GM18526 (cell line): Measurements from ENCODE around the gene TNS3.

ENCODE experiments used
- POLR2A ChIP-seq: IDR thresholded peaks from 3 replicates; pipeline ENCODE4 v1.6.1; 2011; ENCODE audit not compliant: insufficient read length; ENCODE audit errors: extremely low read depth

TNS3 gene

DNA sequence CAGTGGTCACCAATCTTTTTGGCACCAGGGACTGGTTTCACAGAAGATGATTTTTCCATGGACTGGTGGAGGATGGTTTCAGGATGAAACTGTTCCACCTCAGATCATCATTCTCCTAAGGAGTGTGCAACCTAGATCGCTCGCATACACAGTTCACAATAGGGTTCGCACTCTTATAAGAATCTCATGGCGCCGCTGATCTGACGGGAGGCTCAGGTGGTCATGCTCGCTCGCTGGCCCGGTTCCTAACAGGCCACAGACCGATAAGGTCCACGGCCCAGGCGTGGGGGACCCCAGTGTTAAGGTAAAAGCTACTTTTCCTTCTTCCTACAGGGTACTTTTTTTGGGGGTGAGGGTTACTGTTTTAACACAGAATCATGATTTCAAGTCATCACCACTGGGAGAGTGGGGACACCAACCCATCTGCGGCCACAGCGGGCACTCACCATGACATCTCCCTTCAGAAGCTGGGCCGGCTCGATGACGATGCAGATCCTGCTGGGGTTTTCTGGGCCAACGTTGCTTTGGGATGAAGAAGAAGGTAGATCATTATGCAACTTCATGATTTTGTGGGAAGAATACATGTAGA lies 170.5 kb downstream of the TNS3 start:
- no peak for TF ChIP-seq POLR2A

DNA sequence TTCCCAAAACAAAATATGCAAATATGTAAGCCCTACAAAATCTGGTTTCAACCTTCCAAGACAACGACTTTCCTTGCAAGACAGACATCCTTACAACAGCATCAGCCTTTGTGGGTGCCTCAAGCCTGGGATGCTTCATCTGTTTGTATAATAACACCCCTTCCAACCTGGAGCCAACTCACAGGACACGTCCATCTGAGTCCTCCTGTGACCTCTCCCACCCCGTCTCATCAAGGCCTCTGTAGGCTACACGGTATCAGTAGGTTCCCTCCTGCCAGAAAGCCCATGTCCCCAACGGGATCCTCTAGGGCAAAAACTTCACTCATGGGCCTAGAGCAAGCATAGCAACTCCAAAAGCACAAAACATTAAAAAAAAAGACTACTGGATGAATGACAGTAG lies 173.2 kb downstream of the TNS3 start:
- TF ChIP-seq POLR2A: no peak

GRCh38 chr7:47407821-47408674 lies 173.9 kb downstream of the TNS3 start:
- no peak for TF ChIP-seq POLR2A

GRCh38 chr7:47407136-47407535 lies 174.8 kb downstream of the TNS3 start:
- no peak for TF ChIP-seq POLR2A

DNA sequence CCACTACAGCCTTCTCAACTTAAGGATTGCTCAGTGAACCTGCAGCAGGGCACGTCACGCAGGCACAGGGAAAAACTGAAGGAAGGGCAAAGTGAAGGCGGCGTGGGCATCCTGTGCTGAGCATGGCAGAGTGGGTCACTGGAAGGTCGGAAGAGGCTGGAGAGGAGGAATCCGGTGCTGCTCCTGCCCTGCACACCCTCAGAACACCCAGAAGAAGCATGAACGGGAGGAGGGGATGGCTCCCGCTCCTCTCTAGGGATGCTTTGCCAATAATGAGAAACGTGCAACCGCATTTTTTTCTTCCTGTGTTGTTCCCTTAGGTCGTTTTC lies 175.1 kb downstream of the TNS3 start:
- no peak for TF ChIP-seq POLR2A

GRCh38 chr7:47405921-47406800 lies 175.8 kb downstream of the TNS3 start:
- no peak for TF ChIP-seq POLR2A

GRCh38 chr7:47405286-47405904 lies 176.5 kb downstream of the TNS3 start:
- no peak for TF ChIP-seq POLR2A

- TF ChIP-seq POLR2A: no peak
These were observed 177.9 kb downstream of the TNS3 start for GRCh38 chr7:47404010-47404409.

- no peak for TF ChIP-seq POLR2A
These were observed 178.7 kb downstream of the TNS3 start for GRCh38 chr7:47402941-47403866.

DNA sequence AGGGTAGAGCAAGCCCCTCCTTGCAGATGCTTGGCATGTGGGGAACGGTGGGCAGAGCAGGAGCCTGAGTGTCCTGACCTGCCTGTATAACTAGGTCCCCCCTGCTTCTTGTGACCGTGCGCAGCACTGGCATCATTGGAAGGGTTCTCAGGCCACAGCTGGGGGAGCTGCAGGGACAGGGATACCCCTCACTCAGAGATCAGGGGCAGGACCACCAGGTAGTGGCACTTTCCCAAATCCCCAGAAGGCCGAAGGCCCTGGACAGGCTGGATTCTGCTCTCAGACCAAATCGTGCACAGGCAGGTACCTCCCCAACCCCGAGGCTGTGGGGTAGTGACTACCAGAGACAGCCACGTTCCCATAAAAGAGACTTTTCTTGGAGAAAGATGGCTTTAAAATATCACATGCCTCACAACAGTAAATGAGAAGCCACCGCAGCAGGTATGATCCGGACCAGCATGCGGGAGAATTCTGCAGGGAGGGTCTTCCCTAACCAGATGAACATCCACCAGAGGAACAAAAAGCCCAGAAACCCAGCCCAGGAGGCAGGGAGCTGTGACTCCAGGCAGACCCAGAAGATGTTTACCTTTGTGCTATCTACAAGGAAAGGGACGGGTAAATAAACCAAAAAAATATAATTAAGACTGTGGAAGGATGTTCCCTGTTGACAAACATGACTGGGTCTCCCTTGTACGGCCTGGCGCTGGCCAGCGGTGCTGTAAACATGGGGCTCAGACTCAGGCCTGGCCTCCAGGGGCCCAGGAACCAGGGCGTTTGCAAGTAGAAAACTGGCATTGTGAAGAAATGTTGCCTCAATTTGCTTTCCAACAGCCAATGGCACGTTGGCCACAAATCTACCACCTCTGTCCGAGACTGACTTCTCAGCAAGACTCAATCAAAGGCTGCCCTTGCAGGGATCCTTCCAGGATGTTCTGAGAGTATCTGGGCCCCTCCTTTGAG lies 180.0 kb downstream of the TNS3 start:
- TF ChIP-seq POLR2A: no peak

- no peak for TF ChIP-seq POLR2A
These were observed 181.1 kb downstream of the TNS3 start for GRCh38 chr7:47400741-47401206.

DNA sequence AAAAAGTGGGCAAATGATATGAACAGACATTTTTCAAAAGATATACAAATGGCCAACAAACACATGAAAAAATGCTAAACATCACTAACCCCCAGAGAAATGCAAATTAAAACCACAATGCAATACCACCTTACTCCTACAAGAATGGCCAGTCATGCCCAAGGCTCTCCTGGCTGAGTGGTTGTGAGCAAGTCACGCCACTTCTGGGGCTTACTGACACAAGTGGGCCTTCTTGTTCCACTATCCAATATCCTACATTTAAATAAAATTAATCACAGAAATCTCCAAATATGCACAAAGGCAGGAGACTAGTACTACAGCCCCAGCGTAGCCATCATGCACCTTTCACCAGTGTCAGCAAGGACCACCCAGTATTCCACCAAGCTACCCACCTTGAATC lies 181.9 kb downstream of the TNS3 start:
- no peak for TF ChIP-seq POLR2A

GRCh38 chr7:47394751-47395252 lies 187.1 kb downstream of the TNS3 start:
- no peak for TF ChIP-seq POLR2A
